Measurements from ENCODE around the gene TOM1.

TOM1 gene

GRCh38 chr22:35324067-35324466, 24.4 kb downstream of the TOM1 start:
- DNase-seq (ENCODE audit: low read depth in 2 of 2) = no peak

GRCh38 chr22:35324762-35325161, 25.1 kb downstream of the TOM1 start:
- no peak for DNase-seq (ENCODE audit: low read depth in 2 of 2)

- no peak for DNase-seq (ENCODE audit: low read depth in 2 of 2)
Measured at GRCh38 chr22:35325209-35325608, 25.5 kb downstream of the TOM1 start.

- no peak for DNase-seq (ENCODE audit: low read depth in 2 of 2)
Measured at GRCh38 chr22:35326854-35327562, 27.3 kb downstream of the TOM1 start.

GRCh38 chr22:35327690-35328471, 28.2 kb downstream of the TOM1 start:
- no peak for DNase-seq (ENCODE audit: low read depth in 2 of 2)

GRCh38 chr22:35328472-35328885, 28.8 kb downstream of the TOM1 start:
- DNase-seq (ENCODE audit: low read depth in 2 of 2) = no peak

GRCh38 chr22:35329114-35329847, 29.6 kb downstream of the TOM1 start:
- DNase-seq (ENCODE audit: low read depth in 2 of 2) = no peak

- DNase-seq (ENCODE audit: low read depth in 2 of 2) = peak; percentile 32 to 62
Measured at GRCh38 chr22:35330258-35330861, 30.7 kb downstream of the TOM1 start.

GRCh38 chr22:35332278-35332677, 32.6 kb downstream of the TOM1 start:
- DNase-seq (ENCODE audit: low read depth in 2 of 2) = no peak

- no peak for DNase-seq (ENCODE audit: low read depth in 2 of 2)
Measured at GRCh38 chr22:35333220-35333619, 33.5 kb downstream of the TOM1 start.

GRCh38 chr22:35334004-35334403, 34.3 kb downstream of the TOM1 start:
- peak in 1 of 2 experiments; percentile 17 for DNase-seq (ENCODE audit: low read depth in 2 of 2)

- DNase-seq (ENCODE audit: low read depth in 2 of 2) = no peak
Measured at GRCh38 chr22:35335468-35335867, 35.8 kb downstream of the TOM1 start.

- no peak for DNase-seq (ENCODE audit: low read depth in 2 of 2)
Measured at GRCh38 chr22:35335936-35336781, 36.5 kb downstream of the TOM1 start.

- DNase-seq (ENCODE audit: low read depth in 2 of 2) = no peak
Measured at GRCh38 chr22:35337932-35338331, 38.2 kb downstream of the TOM1 start.

- DNase-seq (ENCODE audit: low read depth in 2 of 2) = no peak
Measured at GRCh38 chr22:35341090-35341874, 41.6 kb downstream of the TOM1 start.

GRCh38 chr22:35342390-35342789, 42.7 kb downstream of the TOM1 start:
- DNase-seq (ENCODE audit: low read depth in 2 of 2) = no peak

GRCh38 chr22:35343664-35344550, 44.2 kb downstream of the TOM1 start:
- DNase-seq (ENCODE audit: low read depth in 2 of 2) = no peak

GRCh38 chr22:35344956-35345690, 45.4 kb downstream of the TOM1 start:
- DNase-seq (ENCODE audit: low read depth in 2 of 2) = no peak

Measured in stimulated activated CD4-positive, alpha-beta T cell treated with anti-CD3 and anti-CD28 coated beads, Interleukin-12 subunit alpha, Interleukin-12 subunit beta, amount 100 ng/mL, for 24 hours (primary cell).